Right ventricle myocardium superior (tissue), 1 donor: ENCODE measurements around the gene ADGRB2. TPM values are rescaled to one million over a fixed set of nuclear protein-coding genes. Genes with fewer than 3 reads are reported as not detected.

Experiments used
- ATAC-seq: fragments of 200-7000 bp; cut with Tn5 transposase; one replicate; pipeline ENCODE4 v1.9.1; 2020; ENCODE audit warnings: mild to moderate bottlenecking; ENCODE audit not compliant: poor library complexity
- DNase-seq: peaks from one replicate; pipeline ENCODE4 v3.0.0-alpha.2; 2020
- intact Hi-C: fragments of 100-400 bp; cut with DNase I; formaldehyde crosslinking; loops from one replicate; pipeline ENCODE4 v1.11.2; 2022
- total RNA-seq: library from RNA; stranded (reverse); fragmentation: NEBNext Ultra II Directional; extraction: Animal tissue kit (Norgen Biotek cat#: 25700); gene quantifications from one replicate; pipeline ENCODE4 v1.2.1, GENCODE V29; 2021
- donor health status: DM: no; HTN: yes; CAD: no; lungs with severe emphysema.

The ADGRB2 gene
- total RNA-seq, 1 donor from 2014 or later, result 14.7 TPM

DNA sequence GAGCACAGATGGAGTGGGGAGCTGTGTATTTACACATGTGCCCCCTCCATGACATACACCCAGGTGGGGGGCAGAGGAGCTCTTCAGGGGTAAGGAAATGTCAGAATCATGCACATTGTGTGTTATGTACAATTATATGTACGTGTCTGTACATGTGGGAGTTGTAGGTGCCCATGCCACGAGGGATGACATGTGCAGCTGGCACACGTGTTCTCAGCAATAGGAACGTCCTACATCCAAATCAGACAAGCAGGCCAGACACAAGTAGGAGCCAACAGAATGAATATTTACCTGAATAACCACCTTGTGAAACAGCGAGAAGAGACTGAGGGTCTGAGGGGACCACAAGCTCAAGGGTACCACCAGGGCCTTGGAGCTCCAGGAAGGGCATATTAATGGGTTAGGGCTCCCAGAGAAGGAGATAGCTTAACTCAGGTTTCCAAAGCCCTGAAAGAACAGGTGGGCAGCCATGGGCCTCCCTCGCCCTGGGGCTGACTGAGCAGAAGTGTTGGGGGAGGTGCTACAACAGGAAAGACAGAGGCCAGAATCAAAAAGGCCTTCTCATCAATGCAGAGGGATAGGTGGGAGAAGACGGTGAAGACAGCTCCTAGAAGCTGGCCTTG is 63.6 kb downstream of the ADGRB2 start:
- intact Hi-C loops, result no loop called here
- no peak for ATAC-seq
- no peak for DNase-seq

DNA sequence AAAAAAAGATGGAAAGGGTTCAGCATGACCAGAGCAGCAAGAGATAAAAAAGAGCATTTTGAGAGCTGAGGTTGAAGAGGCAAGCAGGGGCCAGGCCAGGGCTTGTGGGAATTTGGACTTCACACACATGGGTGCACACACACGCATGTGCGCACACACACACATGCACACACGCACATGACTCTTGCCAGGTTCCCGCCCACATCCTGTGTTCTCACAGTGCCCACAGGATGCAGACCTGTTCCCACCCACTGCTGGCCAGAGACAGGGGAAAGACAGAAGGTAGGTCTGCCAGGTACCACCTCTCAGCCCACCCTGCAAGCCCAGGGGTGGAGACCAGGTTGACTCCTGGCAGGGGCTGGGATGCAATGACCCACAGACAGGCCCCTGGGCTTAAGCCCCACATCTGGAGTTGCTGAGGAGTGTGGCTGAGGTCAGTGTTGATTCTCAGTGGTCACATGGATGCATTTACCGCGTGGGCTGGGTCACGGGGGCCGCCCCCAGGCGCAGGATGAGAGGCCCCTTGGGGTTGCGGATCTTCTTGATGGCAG is 64.7 kb downstream of the ADGRB2 start:
- intact Hi-C loops, result no loop called here
- ATAC-seq (no peak), DNase-seq (no peak)

DNA sequence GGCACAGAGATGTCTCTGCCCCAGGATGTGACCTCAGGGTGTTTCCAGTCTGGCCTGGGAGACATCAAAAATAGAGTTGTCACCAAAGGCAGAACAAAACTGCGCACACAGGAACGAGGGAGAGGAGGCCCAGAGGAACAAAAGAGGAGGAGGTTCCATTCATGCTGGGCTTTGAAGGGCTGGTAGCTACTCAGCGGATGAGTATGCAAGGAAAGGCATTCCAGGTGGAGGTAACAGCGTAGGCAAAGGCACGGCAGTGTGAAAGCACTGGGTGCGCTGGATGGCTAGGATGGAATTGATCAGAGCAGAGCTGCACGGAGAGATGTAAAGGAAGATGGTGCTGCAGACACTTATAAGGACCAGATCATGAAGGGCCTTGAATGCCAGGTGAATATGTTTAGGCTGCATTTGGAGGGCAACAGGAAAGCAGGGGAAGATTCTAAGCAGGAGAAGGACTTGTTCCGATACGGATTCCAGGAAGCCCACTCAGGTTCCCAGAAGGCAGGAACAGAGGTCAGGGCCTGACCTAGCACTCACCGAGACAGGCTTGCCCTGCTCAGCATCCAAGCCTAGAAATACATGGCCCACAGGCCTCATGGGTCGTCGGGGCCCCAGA is 66.7 kb downstream of the ADGRB2 start:
- DNase-seq, result no peak
- intact Hi-C loops, result no loop called here
- ATAC-seq, result no peak

DNA sequence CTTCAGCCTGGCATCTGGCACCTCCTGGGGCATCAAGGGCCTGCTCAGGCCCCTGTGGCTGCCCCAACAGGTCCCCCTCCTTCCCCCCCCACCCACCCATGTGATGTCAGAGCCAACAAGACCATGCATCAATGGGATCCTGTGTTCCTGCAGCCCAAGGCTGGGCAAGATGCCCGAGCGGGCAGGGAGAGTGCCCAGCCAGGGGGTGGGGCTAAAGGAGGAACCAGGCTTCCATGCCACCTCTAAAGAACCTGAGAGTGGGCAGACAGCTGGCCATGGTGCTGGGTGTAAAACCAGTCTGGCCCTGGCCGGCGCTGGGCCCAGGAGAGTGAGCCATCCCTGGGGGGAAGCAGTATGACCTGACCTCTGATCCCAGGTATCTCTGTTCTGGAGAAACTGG is 67.9 kb downstream of the ADGRB2 start:
- DNase-seq (no peak), ATAC-seq (no peak)
- intact Hi-C loops, result no loop called here

DNA sequence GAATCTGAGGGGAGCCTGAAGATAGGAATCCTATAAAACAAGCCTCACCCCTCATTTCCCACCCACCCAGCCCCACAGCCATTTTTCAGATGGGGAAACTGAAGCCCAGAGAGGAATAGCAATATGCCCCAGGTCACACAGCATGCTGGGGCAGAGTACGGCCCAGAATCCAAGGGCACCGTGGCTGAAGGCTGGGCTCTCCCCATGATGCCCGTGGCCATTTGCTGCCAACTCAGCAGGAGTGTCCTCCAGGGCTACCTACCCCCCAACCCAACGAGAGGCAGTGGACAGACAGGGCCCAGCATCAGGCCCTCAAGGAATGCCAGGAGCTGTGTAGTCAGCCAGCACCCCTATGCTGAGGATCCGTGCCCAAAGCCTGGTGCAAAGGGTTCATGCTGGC is 68.8 kb downstream of the ADGRB2 start:
- no peak for ATAC-seq
- intact Hi-C loops, result no loop called here
- DNase-seq, result no peak

DNA sequence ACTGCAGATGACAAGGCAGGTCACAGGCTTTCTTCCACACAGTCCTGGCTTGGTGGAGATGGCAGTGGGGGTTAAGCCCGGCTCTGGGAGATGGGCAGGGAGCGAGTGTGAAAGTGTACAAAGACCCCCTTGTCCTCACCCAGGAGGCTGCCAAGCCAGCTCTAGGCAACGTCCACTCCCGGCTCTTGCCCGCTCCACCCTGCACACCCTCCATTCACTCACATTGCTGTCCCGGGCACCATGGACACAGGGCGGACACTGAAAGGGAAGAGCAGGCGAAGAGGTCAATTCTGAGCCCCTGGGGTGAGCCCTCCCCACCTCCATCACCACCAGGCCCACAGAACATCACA is 69.2 kb downstream of the ADGRB2 start:
- ATAC-seq, result no peak
- no peak for DNase-seq
- intact Hi-C loops, result no loop called here

DNA sequence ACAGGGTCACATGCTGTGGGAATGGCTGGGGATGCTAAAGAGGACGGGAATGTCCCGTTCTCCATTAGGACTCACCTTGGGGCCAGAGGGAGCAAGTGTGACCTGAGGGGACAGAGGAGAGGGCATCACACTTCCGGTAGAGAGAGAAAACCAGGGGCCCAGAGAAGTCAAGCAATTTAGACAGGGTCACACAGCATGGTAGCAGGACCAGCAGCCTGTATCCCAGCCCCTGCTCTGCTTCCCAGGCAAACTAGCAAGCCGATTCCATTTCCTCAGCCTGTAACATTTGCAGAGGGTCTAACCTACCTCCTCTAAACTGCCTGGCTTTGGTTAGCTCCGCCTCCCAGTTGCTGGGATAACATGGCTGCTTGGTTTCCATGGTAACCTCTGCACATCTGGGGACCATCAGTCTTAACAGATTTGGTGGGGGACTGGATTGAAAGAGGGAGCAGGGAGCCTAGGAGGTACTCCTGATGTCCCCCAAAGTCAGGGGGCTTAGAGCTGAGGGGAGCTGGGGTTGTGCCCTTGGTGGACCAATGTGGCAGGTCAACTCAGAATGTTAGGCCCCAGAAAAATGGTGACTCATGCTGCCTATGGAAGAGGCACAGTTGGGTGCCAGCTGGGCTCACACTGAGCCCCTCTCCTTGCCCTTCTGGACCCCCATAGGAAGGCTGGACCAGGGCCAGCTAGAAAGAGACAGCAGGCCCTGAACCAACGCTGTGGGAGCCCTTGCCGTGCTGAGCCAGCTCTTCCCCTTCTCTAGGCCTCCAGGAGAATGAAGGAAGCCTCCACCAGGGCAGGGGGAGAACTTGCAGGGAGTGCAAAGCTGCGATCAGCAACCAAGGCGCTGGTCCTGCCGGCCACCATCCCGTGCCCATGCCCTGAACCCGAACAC is 69.8 kb downstream of the ADGRB2 start:
- ATAC-seq, result no peak

DNA sequence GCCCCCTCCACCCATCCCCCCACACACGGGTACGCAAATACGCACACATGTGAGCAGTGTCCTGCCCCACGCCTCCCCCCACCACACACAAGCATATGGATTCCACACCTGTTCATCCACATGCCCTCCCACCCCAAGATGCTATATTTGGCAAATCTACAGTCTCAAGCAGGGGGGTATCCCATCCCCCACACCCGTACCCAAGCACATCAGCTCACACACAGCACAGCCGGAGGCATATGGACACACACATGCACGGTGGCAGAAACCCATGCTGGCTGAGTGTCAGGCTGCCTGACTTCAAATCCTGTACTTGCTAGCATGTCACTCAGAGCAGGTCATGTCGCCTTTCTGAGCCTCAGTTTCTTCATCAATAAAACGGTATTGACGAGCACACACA is 70.9 kb downstream of the ADGRB2 start:
- ATAC-seq (no peak), DNase-seq (no peak)
- intact Hi-C loops, result no loop called here

More for the DNA sequence above, 69.8 kb downstream of the ADGRB2 start:
- DNase-seq, result no peak
- intact Hi-C loops, result no loop called here

DNA sequence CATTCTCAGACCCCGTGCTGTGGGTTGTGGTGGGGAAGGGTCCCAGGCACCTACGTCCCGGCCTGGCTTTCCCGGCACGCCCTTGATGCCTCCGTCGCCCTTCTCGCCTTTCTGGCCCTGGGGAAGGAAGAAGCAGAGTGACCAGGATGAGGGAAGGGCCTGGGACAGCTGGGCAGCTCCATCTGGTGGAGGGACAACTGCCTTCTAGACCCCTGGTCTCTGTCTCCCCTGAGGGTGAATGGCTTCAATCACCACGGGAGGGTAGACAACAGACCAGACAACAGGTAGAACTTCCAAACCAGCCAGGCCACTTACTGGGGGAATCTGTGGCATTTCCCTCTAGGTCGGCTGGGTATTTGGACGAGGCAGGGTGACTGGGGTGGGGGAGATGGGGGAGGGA is 72.2 kb downstream of the ADGRB2 start:
- intact Hi-C loops, result no loop called here
- ATAC-seq, result no peak
- no peak for DNase-seq

DNA sequence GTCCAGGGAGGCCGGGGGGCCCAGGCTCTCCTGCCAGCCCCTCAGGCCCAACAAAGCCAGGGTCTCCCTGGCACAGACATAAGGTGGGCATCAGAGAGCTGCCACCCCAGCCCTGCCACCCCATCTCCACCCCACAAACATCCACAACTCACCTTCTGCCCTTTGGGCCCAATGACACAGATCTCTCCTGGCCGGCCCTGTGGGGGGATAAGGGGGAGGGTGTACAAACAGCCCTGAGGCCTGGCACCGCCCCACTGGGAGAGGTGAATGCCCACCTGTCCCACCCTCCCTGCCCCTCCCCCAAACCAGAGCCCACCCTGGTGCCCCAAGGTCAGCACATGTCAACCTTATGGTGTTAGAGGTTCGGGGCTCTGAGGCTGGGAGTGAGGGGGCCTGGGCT is 72.7 kb downstream of the ADGRB2 start:
- DNase-seq, result no peak
- no peak for ATAC-seq
- intact Hi-C loops, result no loop called here

DNA sequence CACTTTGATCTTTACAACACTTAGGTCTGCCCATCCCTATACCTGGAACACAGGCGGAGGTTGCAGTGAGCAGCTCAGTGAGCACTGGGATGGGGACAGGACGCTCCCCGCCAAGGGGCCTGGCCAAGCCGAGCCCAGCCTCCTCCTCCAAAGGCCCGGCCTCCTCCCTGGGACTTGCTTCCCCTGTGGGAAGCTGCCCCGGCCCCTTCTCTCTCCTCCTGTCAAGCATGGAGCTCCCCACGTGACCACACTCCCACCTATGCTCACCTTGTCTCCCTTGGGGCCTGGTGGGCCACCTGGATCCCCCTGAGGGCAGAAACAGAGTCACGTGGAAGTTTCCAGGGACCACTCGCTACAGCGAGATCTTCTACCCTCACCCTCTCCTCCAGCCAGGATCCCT is 73.2 kb downstream of the ADGRB2 start:
- DNase-seq, result no peak
- intact Hi-C loops, result no loop called here
- ATAC-seq, result no peak

DNA sequence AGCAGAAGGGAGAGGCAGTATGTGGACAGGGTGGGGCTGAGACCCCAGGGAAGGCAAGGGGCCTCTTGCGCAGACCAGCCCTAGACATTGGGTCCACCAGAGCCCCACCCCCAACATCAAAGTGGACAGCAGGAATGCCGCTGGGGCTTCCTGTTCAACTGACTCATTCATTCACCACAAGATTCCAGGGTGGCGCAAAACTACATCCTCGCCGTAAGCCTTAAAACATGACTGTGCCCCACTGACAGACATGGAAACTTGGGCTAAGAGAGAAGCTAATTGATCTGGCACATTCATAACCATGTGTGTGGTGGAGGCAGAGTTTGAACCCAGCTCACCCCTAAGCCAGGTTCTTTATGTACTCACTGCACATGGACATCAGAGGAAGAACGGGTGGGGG is 74.3 kb downstream of the ADGRB2 start:
- DNase-seq (no peak), ATAC-seq (no peak)
- intact Hi-C loops, result no loop called here

DNA sequence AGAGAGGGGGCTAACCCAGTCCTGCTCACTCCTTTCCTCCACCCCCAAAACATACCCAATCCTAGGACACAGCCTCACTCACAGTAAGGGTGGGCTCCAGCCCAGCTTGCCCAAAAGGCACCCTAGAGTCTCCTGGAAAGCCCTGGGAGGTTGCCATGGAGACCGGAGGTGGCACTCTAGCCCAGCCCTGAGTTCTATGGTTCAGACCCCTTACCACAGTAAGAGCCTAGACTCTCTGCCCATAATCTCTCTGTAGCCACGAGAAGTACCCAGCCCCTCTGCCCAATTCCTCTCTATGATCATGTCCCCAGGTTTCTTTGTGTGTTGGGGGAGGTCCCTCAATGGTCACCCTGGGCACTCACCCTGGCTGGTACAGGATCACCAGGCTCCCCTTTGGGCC is 74.8 kb downstream of the ADGRB2 start:
- ATAC-seq (no peak), DNase-seq (no peak)
- intact Hi-C loops, result no loop called here

DNA sequence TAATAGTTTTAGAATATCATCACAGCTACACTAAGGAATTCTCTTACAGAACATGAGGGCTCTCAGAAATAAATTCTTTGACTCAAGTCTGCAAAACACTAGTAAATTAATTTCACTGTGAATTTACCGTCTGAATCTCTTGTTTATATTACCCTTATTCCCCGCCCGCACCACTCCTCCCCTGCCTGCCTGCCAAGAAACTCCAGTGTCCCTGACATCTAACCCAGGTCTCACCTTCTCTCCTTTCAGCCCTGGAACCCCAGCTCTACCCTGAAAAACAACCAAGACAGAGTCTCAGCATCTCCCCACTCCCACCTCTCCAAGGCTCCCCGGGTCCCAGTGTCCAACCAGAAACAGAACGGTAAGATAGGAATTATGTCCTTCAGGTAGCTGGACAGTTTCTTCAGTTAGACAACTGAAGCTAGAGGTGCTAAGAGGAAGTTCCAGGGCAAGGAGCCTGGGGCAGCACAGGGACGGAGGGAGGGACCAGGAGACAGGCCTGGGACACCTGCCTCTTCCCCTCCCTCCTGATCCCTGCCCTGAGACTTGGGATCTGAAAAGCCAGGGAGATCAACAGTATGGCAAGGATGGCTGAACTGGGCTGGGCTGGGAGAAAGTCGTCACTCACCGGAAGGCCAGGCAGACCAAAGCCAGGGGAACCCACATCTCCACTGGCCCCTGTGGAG is 75.8 kb downstream of the ADGRB2 start:
- intact Hi-C loops, result no loop called here
- no peak for ATAC-seq
- no peak for DNase-seq

DNA sequence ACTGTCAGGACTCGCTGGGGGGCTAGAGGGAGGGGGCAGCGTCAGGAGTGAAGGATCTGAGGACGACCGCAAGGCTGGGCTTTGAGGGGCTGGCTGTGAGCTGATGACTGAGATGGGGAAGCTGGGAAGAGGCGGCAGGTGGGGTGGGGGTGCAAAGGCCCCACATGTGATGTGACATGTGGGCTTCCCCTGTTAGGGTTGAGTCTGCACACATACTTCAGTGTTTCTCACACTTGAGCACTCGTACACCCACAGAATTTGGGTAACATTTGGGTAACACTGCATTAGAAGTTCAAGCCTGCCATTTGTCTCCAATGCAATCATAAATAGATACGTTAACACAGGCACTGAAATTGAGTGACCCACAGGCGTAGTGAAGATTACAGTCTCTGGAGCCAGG is 76.5 kb downstream of the ADGRB2 start:
- intact Hi-C loops, result no loop called here
- ATAC-seq, result no peak
- no peak for DNase-seq

DNA sequence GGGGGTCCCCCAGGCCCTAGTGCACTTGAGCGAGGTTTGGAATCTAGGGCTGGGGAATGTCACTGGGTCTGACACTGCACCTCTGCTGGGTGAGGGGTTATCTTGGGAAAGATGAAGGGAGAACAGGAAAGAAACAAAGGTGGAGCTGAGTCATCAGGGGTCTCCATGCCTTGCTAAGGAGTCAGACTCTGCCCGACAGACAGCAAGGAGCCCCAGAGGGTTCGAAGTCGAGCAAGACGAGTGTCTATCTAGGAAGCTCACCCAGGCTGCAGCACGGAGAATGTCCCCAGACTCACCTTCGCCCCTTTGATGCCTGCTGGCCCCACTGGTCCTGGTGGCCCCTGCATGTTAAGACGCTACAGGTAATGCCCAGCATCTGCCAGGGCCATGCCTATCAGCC is 78.3 kb downstream of the ADGRB2 start:
- ATAC-seq (no peak), DNase-seq (no peak)
- intact Hi-C loops, result no loop called here

DNA sequence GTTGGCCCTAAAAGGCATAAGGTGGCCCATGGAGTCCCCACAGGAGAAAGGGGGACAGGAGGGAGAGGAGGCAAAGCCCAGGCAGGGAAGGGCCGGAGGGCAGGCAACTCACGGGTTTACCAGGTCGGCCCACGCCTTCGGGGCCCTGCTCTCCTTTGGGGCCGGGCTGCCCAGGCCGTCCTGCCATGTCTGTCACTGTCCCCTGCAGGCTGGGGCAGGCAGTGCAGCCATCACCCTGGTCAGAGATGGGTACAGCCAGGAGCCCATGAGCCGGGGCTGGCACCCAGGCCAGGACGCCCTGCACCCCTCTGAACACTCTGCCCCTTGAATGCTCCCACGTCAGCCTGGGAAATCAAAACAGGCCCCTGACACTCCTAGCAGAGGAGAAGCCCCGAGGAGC is 80.1 kb downstream of the ADGRB2 start:
- intact Hi-C loops, result no loop called here
- DNase-seq, result no peak
- ATAC-seq, result peak; percentile 51

DNA sequence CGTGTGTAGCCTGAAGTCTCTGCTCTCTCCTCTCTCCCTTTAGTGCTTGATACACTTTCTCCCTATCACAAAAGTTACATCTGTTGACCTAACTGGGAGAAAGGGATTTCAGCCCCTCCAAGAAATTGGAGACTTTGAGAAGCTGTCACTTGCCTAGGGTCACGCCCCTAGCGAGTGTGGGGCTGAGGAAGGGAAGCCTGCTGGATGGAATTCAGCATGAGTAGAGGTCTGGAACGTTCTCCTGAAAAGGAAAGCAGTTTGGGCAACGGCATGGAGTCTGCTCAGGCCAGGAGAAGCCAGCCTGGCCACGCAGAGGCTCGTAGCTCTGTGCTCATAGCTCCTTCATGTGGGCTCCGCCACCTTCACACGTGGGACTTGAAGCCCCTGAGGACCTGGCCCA is 82.7 kb downstream of the ADGRB2 start:
- ATAC-seq (no peak), DNase-seq (no peak)

DNA sequence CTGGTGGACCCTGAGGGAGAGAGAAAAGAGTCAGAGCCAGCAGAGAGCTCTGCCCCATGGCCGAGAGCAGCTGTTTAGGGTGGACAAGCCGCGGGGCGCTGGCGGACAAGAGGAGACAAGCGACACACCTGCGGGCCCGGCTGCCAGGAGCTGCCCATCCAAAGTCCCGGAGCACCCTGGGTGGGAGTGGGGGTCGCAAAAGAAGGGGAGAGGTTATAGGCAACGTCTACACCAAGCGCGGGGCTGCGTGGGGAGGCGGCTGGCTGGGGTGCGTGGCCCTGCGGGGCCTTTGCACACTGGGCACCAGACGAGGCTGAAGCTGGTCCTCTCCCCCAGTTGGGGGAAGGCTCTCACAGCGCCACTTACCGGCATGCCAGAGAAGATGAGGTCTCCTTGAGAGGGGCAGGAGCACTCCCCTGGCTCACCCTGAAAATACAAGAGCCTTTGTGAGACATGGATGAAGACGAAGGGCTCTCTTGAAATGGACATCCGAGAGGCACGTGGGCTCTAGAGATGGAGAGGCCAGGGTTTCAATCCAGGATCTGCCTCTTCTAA is 84.4 kb downstream of the ADGRB2 start:
- intact Hi-C loops, result loop anchor here (5.0 kb wide), 1 partner anchor 33 kb away; no protein-coding TSS in a partner anchor
- DNase-seq (no peak), ATAC-seq (no peak)

More for the DNA sequence above, 82.7 kb downstream of the ADGRB2 start:
- intact Hi-C loops, result no loop called here
